Hair follicular keratinocyte (primary cell): Measurements from ENCODE around the gene CLCC1. TPM values are rescaled to one million over a fixed set of nuclear protein-coding genes. Genes with fewer than 3 reads are reported as not detected.

Source experiments
- total RNA-seq: library from RNA; depleted of rRNA; stranded (reverse); fragments of >200 nt; gene quantifications from 2 replicates; pipeline ENCODE4 v1.2.3, GENCODE V29; 2015

The CLCC1 gene
- 10.7 and 15.1 TPM in 2 replicates for total RNA-seq

GRCh38 chr1:108963052-108963686 lies at the start of gene CLCC1:
Gene CLCC1, minus strand, starts transcription at chr1:108963484. Its CDS starts 13,047 bp downstream, at chr1:108950437.

Other genes starting within 250 kb of the CLCC1 start
- gene STXBP3, start 216.8 kb downstream of the CLCC1 start, total RNA-seq, result 21.5 and 61.0 TPM in 2 replicates
- 0.15 TPM in 1 of 2 replicates, not detected in the other for gene AKNAD1, start 106.4 kb downstream of the CLCC1 start, total RNA-seq
- 40.5 and 92.6 TPM in 2 replicates for gene GPSM2, start 86.5 kb downstream of the CLCC1 start, total RNA-seq
- gene WDR47, start 78.6 kb upstream of the CLCC1 start, total RNA-seq, result 13.0 and 14.5 TPM in 2 replicates
- 39.6 and 42.7 TPM in 2 replicates for gene TAF13, start 112.5 kb upstream of the CLCC1 start, total RNA-seq
- gene TMEM167B, start 127.3 kb upstream of the CLCC1 start, total RNA-seq, result 10.5 and 16.9 TPM in 2 replicates
- gene ELAPOR1, start 150.6 kb upstream of the CLCC1 start, total RNA-seq, result 0.16 TPM in 1 of 2 replicates, not detected in the other